DND-41 (cell line): ENCODE results near the gene FAF1.
"Not testable (repeated sequence)": the region's sequence is repeated elsewhere in the genome, so short reads cannot be mapped to it uniquely, and the experiment has no call there.

Experiments used
- ATAC-seq: fragments of 200-7000 bp; cut with Tn5 transposase; 3 replicates; pipeline ENCODE4 v1.9.1; 2021; ENCODE audit warnings: low read depth; ENCODE audit not compliant: insufficient read depth
- DNase-seq: peaks from one replicate; pipeline ENCODE4 v3.0.0-alpha.2; 2020
- H2AFZ ChIP-seq: 2 replicates; pipeline ENCODE4 v1.6.0; 2012; ENCODE audit warnings: low read depth, low read length
- H3K27ac ChIP-seq: 2 replicates; pipeline ENCODE4 v1.5.1; 2012; ENCODE audit warnings: low read length, inconsistent platforms
- H3K27me3 ChIP-seq: fragments of 200-600 bp; sonication (generic); 2 replicates; pipeline ENCODE4 v1.6.0; 2012; ENCODE audit warnings: low read length, mild to moderate bottlenecking, inconsistent platforms; ENCODE audit not compliant: insufficient read depth, poor library complexity
- H3K36me3 ChIP-seq: 2 replicates; pipeline ENCODE4 v1.5.1; 2012; ENCODE audit warnings: low read length, inconsistent platforms; ENCODE audit not compliant: insufficient read depth
- H3K4me1 ChIP-seq: 2 replicates; pipeline ENCODE4 v1.5.1; 2012; ENCODE audit warnings: mild to moderate bottlenecking, low read length; ENCODE audit not compliant: insufficient read depth
- H3K4me2 ChIP-seq: 2 replicates; pipeline ENCODE4 v1.6.0; 2012; ENCODE audit warnings: mild to moderate bottlenecking, moderate library complexity, low read length, inconsistent platforms; ENCODE audit not compliant: insufficient read depth
- H3K4me3 ChIP-seq, 2 experiments: fragments of 200-600 bp in 1 of 2; shearing (Covaris generic) in 1 of 2; 2 replicates each; pipeline ENCODE4 v1.5.1; 2012 to 2016; ENCODE audit warnings: inconsistent platforms in 2 of 2, low read length in 2 of 2, mild to moderate bottlenecking in 2 of 2, low read depth in 1 of 2, moderate library complexity in 1 of 2
- H3K79me2 ChIP-seq: 2 replicates; pipeline ENCODE4 v1.6.0; 2012; ENCODE audit warnings: low read length, inconsistent platforms; ENCODE audit not compliant: insufficient read depth
- H3K9ac ChIP-seq: 2 replicates; pipeline ENCODE4 v1.6.0; 2012; ENCODE audit warnings: low read depth, mild to moderate bottlenecking, inconsistent platforms, low read length, moderate library complexity
- H3K9me3 ChIP-seq: 2 replicates; pipeline ENCODE4 v1.5.1; 2012; ENCODE audit warnings: low read length, moderate library complexity, mild to moderate bottlenecking, inconsistent platforms; ENCODE audit not compliant: insufficient read depth, severe bottlenecking
- H4K20me1 ChIP-seq: 2 replicates; pipeline ENCODE4 v1.6.0; 2012; ENCODE audit warnings: low read length; ENCODE audit not compliant: insufficient read depth
- EZH2 ChIP-seq: IDR thresholded peaks from 3 replicates; pipeline ENCODE4 v1.6.1; 2012; ENCODE audit warnings: borderline replicate concordance, low read depth, mild to moderate bottlenecking, moderate library complexity, low read length, inconsistent platforms; ENCODE audit not compliant: severe bottlenecking
- TF ChIP-seq, protein P1 (sequence below): IDR thresholded peaks from 2 replicates; pipeline ENCODE4 v1.5.1; 2012; ENCODE audit warnings: borderline replicate concordance, low read length, moderate library complexity, mild to moderate bottlenecking; ENCODE audit not compliant: poor library complexity, severe bottlenecking; ENCODE audit errors: extremely low read depth

FAF1 gene

DNA sequence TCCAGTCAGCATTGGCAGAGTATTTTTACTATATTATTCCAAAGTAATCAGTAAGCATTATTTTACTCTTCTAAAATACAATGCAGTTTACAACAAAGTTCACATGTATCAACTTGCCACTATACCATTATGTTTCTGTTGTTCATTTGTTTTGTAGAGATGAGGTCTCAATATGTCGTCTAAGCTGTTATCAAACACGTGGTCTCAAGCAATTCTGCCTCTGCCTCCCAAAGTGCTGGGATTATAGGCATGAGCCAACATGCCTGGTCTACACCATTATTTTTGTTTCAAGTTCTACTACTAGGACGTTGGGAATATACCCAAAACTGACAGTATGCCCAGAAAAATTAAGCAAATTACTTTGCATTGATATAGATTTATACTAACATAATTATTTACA lies 19.8 kb downstream of the FAF1 start:
- H3K79me2 ChIP-seq: peaks cover 100% of the 10 kb centered on the region
- TF ChIP-seq, protein P1, sequence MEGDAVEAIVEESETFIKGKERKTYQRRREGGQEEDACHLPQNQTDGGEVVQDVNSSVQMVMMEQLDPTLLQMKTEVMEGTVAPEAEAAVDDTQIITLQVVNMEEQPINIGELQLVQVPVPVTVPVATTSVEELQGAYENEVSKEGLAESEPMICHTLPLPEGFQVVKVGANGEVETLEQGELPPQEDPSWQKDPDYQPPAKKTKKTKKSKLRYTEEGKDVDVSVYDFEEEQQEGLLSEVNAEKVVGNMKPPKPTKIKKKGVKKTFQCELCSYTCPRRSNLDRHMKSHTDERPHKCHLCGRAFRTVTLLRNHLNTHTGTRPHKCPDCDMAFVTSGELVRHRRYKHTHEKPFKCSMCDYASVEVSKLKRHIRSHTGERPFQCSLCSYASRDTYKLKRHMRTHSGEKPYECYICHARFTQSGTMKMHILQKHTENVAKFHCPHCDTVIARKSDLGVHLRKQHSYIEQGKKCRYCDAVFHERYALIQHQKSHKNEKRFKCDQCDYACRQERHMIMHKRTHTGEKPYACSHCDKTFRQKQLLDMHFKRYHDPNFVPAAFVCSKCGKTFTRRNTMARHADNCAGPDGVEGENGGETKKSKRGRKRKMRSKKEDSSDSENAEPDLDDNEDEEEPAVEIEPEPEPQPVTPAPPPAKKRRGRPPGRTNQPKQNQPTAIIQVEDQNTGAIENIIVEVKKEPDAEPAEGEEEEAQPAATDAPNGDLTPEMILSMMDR: no peak
- no peak for TF ChIP-seq EZH2
- H3K4me3 ChIP-seq: no peak overlapping the region
- peaks cover 13% of the 10 kb centered on the region for H3K36me3 ChIP-seq
- no peak overlapping the region for H3K4me2 ChIP-seq
- H4K20me1 ChIP-seq: peaks cover 63% of the 10 kb centered on the region
- H2AFZ ChIP-seq: no peak overlapping the region
- no peak for DNase-seq
- H3K4me1 ChIP-seq: no peaks in the 10 kb centered on the region
- H3K9me3 ChIP-seq: no peaks in the 10 kb centered on the region
- H3K27ac ChIP-seq: no peak overlapping the region
- no peaks in the 10 kb centered on the region for H3K27me3 ChIP-seq
- no peak overlapping the region for H3K9ac ChIP-seq
- ATAC-seq: no peak

DNA sequence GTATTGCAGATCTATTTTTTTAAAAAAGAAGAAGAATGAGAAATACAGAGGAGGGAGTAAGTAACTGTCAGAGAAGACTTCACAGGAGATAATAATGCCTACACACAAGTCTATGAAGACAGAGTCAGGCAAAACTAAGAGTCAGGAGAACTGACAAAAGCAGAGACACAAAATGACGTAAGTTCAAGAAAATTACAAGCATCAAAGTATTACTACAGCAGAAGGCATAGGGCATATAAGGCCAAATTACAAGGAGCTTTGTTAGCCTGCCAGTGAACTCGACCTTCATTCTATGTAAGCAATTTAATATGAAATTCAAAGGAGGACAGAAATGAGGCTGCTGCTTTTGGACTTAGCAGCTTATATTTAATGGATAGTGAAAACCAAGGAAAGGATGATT lies 23.7 kb downstream of the FAF1 start:
- no peak for ATAC-seq
- no peak overlapping the region for H3K9ac ChIP-seq

DNA sequence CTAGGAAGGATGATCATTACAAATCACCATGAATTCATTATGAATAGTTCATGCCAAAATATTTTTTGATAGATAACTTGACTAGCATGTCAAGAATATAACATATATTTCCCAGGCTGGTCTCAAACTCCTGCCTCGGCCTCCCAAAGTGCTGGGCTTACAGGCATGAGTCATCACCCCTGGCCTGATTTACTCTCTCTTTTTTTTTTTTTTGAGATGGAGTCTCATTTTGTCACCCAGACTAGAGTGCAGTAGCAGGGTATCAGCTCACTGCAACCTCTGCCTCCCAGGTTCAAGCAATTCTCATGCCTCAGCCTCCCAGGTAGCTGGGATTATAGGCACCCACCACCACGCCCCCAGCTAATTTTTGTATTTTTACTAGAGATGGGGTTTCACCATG lies 24.8 kb downstream of the FAF1 start:
- H3K36me3 ChIP-seq, H2AFZ ChIP-seq, DNase-seq, H3K4me2 ChIP-seq, H3K4me3 ChIP-seq, H3K9me3 ChIP-seq, ATAC-seq, H3K4me1 ChIP-seq, H3K9ac ChIP-seq, H3K27ac ChIP-seq, H3K27me3 ChIP-seq: not testable (repeated sequence)
- H3K79me2 ChIP-seq: peaks cover 98% of the 10 kb centered on the region
- peaks cover 37% of the 10 kb centered on the region for H4K20me1 ChIP-seq

More for the DNA sequence above, 23.7 kb downstream of the FAF1 start:
- no peaks in the 10 kb centered on the region for H3K27me3 ChIP-seq
- no peak overlapping the region for H3K27ac ChIP-seq
- no peak overlapping the region for H3K4me2 ChIP-seq
- H3K79me2 ChIP-seq: peaks cover 99% of the 10 kb centered on the region
- peaks cover 35% of the 10 kb centered on the region for H4K20me1 ChIP-seq
- H3K4me3 ChIP-seq: no peak overlapping the region
- H2AFZ ChIP-seq: no peak overlapping the region
- H3K4me1 ChIP-seq: no peaks in the 10 kb centered on the region
- H3K36me3 ChIP-seq: 0 out of 2 replicates have a peak, but pooled peaks cover 3% of the 10 kb centered on the region
- no peak for TF ChIP-seq EZH2
- TF ChIP-seq, protein P1: no peak
- DNase-seq: no peak
- H3K9me3 ChIP-seq: no peaks in the 10 kb centered on the region

DNA sequence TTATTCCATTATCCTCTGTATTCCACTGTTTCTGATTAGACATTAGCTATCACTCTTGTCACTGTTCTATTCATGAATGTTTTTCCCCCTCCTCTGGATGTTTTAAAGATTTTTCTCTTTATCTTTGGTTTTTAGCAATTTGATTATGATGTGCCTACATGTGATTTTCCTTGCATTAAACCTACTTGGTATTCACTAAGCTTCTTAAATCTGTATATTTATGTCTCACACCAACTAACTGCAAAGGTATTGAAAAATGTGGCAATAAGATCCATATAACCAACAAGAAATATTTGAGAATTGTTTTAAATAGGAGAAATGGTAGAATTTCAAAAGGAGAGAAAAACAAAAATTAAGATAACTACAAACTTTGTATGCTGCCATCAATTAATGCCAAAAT lies 25.2 kb downstream of the FAF1 start:
- H3K9me3 ChIP-seq: no peaks in the 10 kb centered on the region
- no peak overlapping the region for H2AFZ ChIP-seq
- H3K4me1 ChIP-seq: no peaks in the 10 kb centered on the region
- no peak overlapping the region for H3K4me2 ChIP-seq
- no peak overlapping the region for H3K27ac ChIP-seq
- DNase-seq: no peak
- no peak overlapping the region for H3K4me3 ChIP-seq
- H3K9ac ChIP-seq: no peak overlapping the region
- peaks cover 40% of the 10 kb centered on the region for H4K20me1 ChIP-seq
- TF ChIP-seq, protein P1: no peak
- TF ChIP-seq EZH2: no peak
- H3K36me3 ChIP-seq: 0 out of 2 replicates have a peak, but pooled peaks cover 3% of the 10 kb centered on the region
- H3K79me2 ChIP-seq: peaks cover 98% of the 10 kb centered on the region
- ATAC-seq: no peak
- no peaks in the 10 kb centered on the region for H3K27me3 ChIP-seq

DNA sequence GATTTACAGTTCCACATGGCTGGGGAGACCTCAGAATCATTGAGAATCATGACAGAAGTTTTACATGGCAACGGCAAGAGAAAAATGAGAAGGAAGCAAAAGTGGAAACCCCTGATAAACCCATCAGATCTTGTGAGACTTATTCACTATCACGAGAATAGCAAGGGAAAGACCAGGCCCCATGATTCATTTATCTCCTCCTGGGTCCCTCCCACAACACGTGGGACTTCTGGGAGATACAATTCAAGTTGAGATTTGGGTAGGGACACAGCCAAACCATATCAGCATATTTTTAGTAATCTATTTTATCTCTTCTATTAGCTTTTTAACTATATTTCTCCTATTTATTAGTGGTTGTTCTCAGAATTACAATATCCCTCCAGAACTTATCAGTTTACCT lies 26.3 kb downstream of the FAF1 start:
- not testable (repeated sequence) for H3K4me2 ChIP-seq, DNase-seq, ATAC-seq, H3K27ac ChIP-seq, H3K27me3 ChIP-seq, H3K9me3 ChIP-seq, H3K9ac ChIP-seq, H3K4me3 ChIP-seq, H3K36me3 ChIP-seq, H2AFZ ChIP-seq, H3K4me1 ChIP-seq
- Histone ChIP-seq H4K20me1 (peaks cover 41% of the 10 kb centered on the region), H3K79me2 (peaks cover 98% of the 10 kb centered on the region)

DNA sequence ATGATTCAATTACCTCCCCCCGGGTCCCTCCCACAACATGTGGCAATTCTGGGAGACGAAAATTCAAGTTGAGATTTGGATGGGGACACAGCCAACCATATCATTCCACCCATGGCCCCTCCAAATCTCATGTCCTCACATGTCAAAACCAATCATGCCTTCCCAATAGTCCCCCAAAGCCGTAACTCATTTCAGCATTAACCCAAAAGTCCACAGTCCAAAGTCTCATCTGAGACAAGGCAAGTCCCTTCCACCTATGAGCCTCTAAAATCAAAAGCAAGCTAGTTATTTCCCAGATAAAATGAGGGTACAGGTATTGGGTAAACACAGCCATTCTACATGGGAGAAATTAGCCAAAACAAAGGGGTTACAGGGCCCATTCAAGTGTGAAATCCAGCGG lies 28.0 kb downstream of the FAF1 start:
- H3K4me2 ChIP-seq, DNase-seq, H3K27me3 ChIP-seq, H3K9ac ChIP-seq, H3K4me1 ChIP-seq, ATAC-seq, H3K9me3 ChIP-seq, H3K27ac ChIP-seq, H2AFZ ChIP-seq, H3K4me3 ChIP-seq: not testable (repeated sequence)
- Histone ChIP-seq H3K36me3 (peaks cover 12% of the 10 kb centered on the region; the same call in 1 of the 2 replicates), H4K20me1 (peaks cover 39% of the 10 kb centered on the region), H3K79me2 (peaks cover 98% of the 10 kb centered on the region)
